IMR-90 (cell line): ENCODE results near the gene FIBCD1. TPM values are rescaled to one million over a fixed set of nuclear protein-coding genes. Genes with fewer than 3 reads are reported as not detected.

Experiments
- ATAC-seq: fragments of 200-7000 bp; cut with Tn5 transposase; 2 replicates; pipeline ENCODE4 v1.9.1; 2020; ENCODE audit warnings: low read depth, mild to moderate bottlenecking, moderate library complexity
- BruUV-seq: library from RNA; stranded (reverse); fragments of 400-500 nt; replicated peaks from 2 replicates; lab custom pipeline; 2021; lab: Mats Ljungman, UMichigan
- CTCF ChIA-PET: fragments of 300-600 bp; formaldehyde crosslinking; extraction: SDS; loops from one replicate; lab custom pipeline; 2021; ENCODE audit warnings: antibody characterized with exemption; lab: Yijun Ruan, JAX
- POLR2A ChIA-PET: fragments of 300-600 bp; sonication (Branson Sonifier 250); formaldehyde crosslinking; loops from one replicate; lab custom pipeline; 2022; ENCODE audit warnings: antibody characterized with exemption; ENCODE audit not compliant: unreplicated experiment; lab: Charles Lee
- DNase-seq: peaks from one replicate; pipeline ENCODE4 v3.0.0; 2013
- H2AFZ ChIP-seq: replicated peaks from 2 replicates; pipeline ENCODE3; 2013; ENCODE audit warnings: low read length, mild to moderate bottlenecking; ENCODE audit not compliant: poor library complexity
- H2AK5ac ChIP-seq: 2 replicates; pipeline ENCODE4 v1.6.1; 2013; ENCODE audit warnings: low read depth, low read length, inconsistent platforms
- H2AK9ac ChIP-seq: replicated peaks from 2 replicates; pipeline ENCODE3; 2013; ENCODE audit warnings: mild to moderate bottlenecking, low read depth, low read length, moderate library complexity; ENCODE audit not compliant: poor library complexity
- H2BK120ac ChIP-seq: 2 replicates; pipeline ENCODE4 v1.6.1; 2013; ENCODE audit warnings: low read depth, low read length, inconsistent platforms
- H2BK15ac ChIP-seq: 3 replicates; pipeline ENCODE4 v1.6.1; 2013; ENCODE audit warnings: low read depth, low read length, inconsistent platforms
- H2BK20ac ChIP-seq: 2 replicates; pipeline ENCODE4 v1.6.1; 2013; ENCODE audit warnings: low read depth, mild to moderate bottlenecking, inconsistent platforms, low read length, moderate library complexity
- H2BK5ac ChIP-seq: 2 replicates; pipeline ENCODE4 v1.6.1; 2013; ENCODE audit warnings: mild to moderate bottlenecking, low read depth, low read length, inconsistent platforms; ENCODE audit not compliant: poor library complexity, severe bottlenecking
- H3K14ac ChIP-seq: replicated peaks from 2 replicates; pipeline ENCODE4 v1.6.1; 2013; ENCODE audit warnings: low read depth, low read length, inconsistent platforms
- H3K18ac ChIP-seq: 2 replicates; pipeline ENCODE4 v1.6.1; 2013; ENCODE audit warnings: low read depth, low read length, control low read depth
- H3K23ac ChIP-seq: 2 replicates; pipeline ENCODE4 v1.6.1; 2013; ENCODE audit warnings: low read depth, low read length, inconsistent platforms
- H3K27ac ChIP-seq: 2 replicates; pipeline ENCODE4 v1.5.1; 2013; ENCODE audit warnings: mild to moderate bottlenecking, control low read depth, low read length; ENCODE audit not compliant: insufficient read depth
- H3K27me3 ChIP-seq: 2 replicates; pipeline ENCODE4 v1.6.1; 2013; ENCODE audit warnings: low read length; ENCODE audit not compliant: control insufficient read depth, insufficient read depth
- H3K36me3 ChIP-seq: 2 replicates; pipeline ENCODE4 v1.6.1; 2013; ENCODE audit warnings: low read length, mixed read lengths; ENCODE audit not compliant: control insufficient read depth, insufficient read depth
- H3K4ac ChIP-seq: 2 replicates; pipeline ENCODE4 v1.6.1; 2013; ENCODE audit warnings: low read depth, low read length, inconsistent platforms
- H3K4me1 ChIP-seq: 2 replicates; pipeline ENCODE4 v1.6.1; 2013; ENCODE audit warnings: low read length, mixed read lengths; ENCODE audit not compliant: control insufficient read depth, insufficient read depth
- H3K4me2 ChIP-seq: 2 replicates; pipeline ENCODE4 v1.6.1; 2013; ENCODE audit warnings: low read depth, mild to moderate bottlenecking, control low read depth, low read length, moderate library complexity
- H3K4me3 ChIP-seq: 2 replicates; pipeline ENCODE4 v1.5.1; 2013; ENCODE audit warnings: low read depth, mild to moderate bottlenecking, control low read depth, low read length, moderate library complexity; ENCODE audit not compliant: insufficient read depth
- H3K56ac ChIP-seq: 2 replicates; pipeline ENCODE4 v1.6.1; 2013; ENCODE audit warnings: low read length, inconsistent platforms; ENCODE audit not compliant: insufficient read depth; ENCODE audit errors: extremely low read depth
- H3K79me1 ChIP-seq, 2 experiments: 2 replicates each; pipeline ENCODE4 v1.6.1; 2013; ENCODE audit warnings: low read length in 2 of 2, inconsistent platforms in 1 of 2, low read depth in 1 of 2
- H3K9ac ChIP-seq: 2 replicates; pipeline ENCODE4 v1.6.1; 2013; ENCODE audit warnings: low read depth, low read length, control low read depth
- H3K9me1 ChIP-seq: 2 replicates; pipeline ENCODE4 v1.6.1; 2013; ENCODE audit warnings: low read length, inconsistent platforms; ENCODE audit not compliant: insufficient read depth
- H3K9me3 ChIP-seq: 2 replicates; pipeline ENCODE4 v1.6.1; 2013; ENCODE audit warnings: low read length; ENCODE audit not compliant: control insufficient read depth, insufficient read depth
- H4K20me1 ChIP-seq: 2 replicates; pipeline ENCODE4 v1.6.1; 2013; ENCODE audit warnings: low read length, inconsistent platforms; ENCODE audit not compliant: insufficient read depth
- H4K5ac ChIP-seq: 2 replicates; pipeline ENCODE4 v1.6.1; 2013; ENCODE audit warnings: mild to moderate bottlenecking, low read depth, low read length, control low read depth
- H4K8ac ChIP-seq, 2 experiments: 2 replicates each; pipeline ENCODE4 v1.6.1; 2013; ENCODE audit warnings: low read depth in 2 of 2, low read length in 2 of 2, control low read depth in 1 of 2, inconsistent platforms in 1 of 2
- H4K91ac ChIP-seq: 2 replicates; pipeline ENCODE4 v1.6.1; 2013; ENCODE audit warnings: low read depth, low read length, inconsistent platforms; ENCODE audit not compliant: insufficient read depth
- CHD1 ChIP-seq: IDR thresholded peaks from 2 replicates; pipeline ENCODE4 v1.6.1; 2012; ENCODE audit warnings: low read depth, low read length, improper control_type of control experiment
- FOS ChIP-seq: fragments of 150-350 bp; IDR thresholded peaks from 2 replicates; pipeline ENCODE4 v1.6.1; 2016; ENCODE audit warnings: low read depth, low read length
- MAFK ChIP-seq: IDR thresholded peaks from 2 replicates; pipeline ENCODE4 v1.6.1; 2012; ENCODE audit warnings: low read depth, low read length, improper control_type of control experiment
- MXI1 ChIP-seq: IDR thresholded peaks from 2 replicates; pipeline ENCODE4 v1.6.1; 2012; ENCODE audit warnings: low read depth, mild to moderate bottlenecking, low read length, moderate library complexity, borderline replicate concordance
- POLR2A ChIP-seq: IDR thresholded peaks from 2 replicates; pipeline ENCODE4 v1.6.1; 2012; ENCODE audit warnings: mild to moderate bottlenecking, low read depth, low read length
- RAD21 ChIP-seq: IDR thresholded peaks from 2 replicates; pipeline ENCODE4 v1.6.1; 2012; ENCODE audit warnings: low read length, improper control_type of control experiment
- WGBS, 2 experiments: methylation state at CpG; one replicate each; pipeline versions ENCODE4 v1.1.5 to v1.1.7; 2013; ENCODE audit warnings: missing lambda C conversion rate in 2 of 2; ENCODE audit not compliant: insufficient read length in 1 of 2; ENCODE audit errors: extremely low coverage in 2 of 2; 5-methylcytosine and 5-hydroxymethylcytosine counted together
- dilution Hi-C: fragments of 300-500 bp; cut with HindIII; formaldehyde crosslinking; loops from one replicate; pipeline ENCODE4 v1.14.3; 2018; ENCODE audit warnings: low sequenced_read_pairs; ENCODE audit not compliant: unreplicated experiment
- in situ Hi-C: fragments of 300-500 bp; cut with MboI; formaldehyde crosslinking; loops from 3 replicates; pipeline ENCODE4 v1.14.3; 2019; ENCODE audit warnings: low sequenced_read_pairs, inconsistent platforms, mixed read lengths
- intact Hi-C: fragments of 100-400 bp; cut with micrococcal nuclease; formaldehyde crosslinking; loops from 2 replicates; pipeline ENCODE4 v1.10.0; 2022
- polyA plus RNA-seq, 3 experiments: library from polyadenylated mRNA; depleted of rRNA; stranded (reverse); fragments of >200 nt; gene quantifications; 2 replicates each; pipeline ENCODE4 v1.2.3, GENCODE V29; 2012; ENCODE audit warnings: low replicate concordance in 1 of 3
- total RNA-seq: library from RNA; depleted of rRNA; stranded (reverse); fragments of >200 nt; gene quantifications from 2 replicates; pipeline ENCODE4 v1.2.3, GENCODE V29; 2012
- TF ChIP-seq, protein P1 (sequence below): fragments of 150-350 bp; IDR thresholded peaks from 2 replicates; pipeline ENCODE4 v1.6.1; 2017; ENCODE audit warnings: mild to moderate bottlenecking, antibody characterized with exemption, low read length, low read depth
- TF ChIP-seq, protein P2 (sequence below): conservative IDR thresholded peaks from 2 replicates; pipeline ENCODE4 v1.5.1; 2012; ENCODE audit warnings: mild to moderate bottlenecking, low read depth, low read length, improper control_type of control experiment

Gene FIBCD1
- total and polyA plus RNA-seq, 2 of the 4 experiments (the other 2 are of a cell fraction) = 1.1 to 10.1 TPM

DNA sequence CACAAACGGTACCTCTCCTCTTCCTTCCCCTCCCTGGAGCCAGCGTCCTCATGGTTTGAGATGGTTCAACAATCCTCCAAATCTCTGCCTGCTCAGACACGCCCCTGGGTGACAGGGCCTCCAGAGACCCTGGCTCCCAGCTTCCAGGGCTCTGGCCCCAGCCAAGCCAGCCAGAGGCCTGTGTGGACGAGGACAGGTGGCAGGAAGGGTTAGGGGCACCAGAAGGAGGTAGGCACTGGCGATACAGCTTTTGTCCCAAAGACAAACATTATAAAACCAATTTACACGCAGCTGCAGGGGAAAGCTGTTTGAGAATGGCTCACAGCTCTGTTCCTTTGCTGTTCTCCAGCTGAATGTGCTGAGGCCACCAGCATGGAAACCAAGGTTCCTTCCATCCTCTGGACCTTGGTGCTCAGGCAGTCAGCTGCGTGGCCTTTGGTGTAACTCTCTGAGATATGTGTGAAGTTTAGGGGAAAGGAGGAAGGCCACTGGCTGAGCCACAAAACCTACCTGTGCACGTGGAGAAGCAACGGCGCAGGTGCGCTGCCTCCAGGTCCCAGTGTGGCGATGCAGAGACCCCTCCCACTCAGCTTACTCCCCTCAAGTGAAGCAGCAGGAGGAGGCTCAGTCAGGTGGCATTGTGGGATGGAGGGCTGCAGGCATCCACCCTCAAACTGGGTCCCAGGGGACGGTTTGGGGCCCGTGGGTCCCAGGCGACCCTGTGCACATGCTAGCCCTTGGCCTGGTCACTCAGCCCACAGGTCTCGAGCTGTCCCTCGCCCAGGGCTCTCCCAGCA is 38.1 kb downstream of the FIBCD1 start:
- no peak overlapping the region for H3K23ac ChIP-seq
- no peak overlapping the region for H2BK15ac ChIP-seq
- ChIA-PET CTCF (no interaction called here), POLR2A (no interaction called here)
- H3K4me1 ChIP-seq = no peaks in the 10 kb centered on the region
- no peak overlapping the region for H4K91ac ChIP-seq
- no peaks in the 10 kb centered on the region for H3K79me1 ChIP-seq
- DNase-seq = no peak
- H3K4me3 ChIP-seq = no peak overlapping the region
- TF ChIP-seq FOS (no peak), RAD21 (no peak), POLR2A (0 out of 2 replicates have a peak, but pooled peaks have one; percentile 12), MXI1 (no peak), MAFK (no peak), CHD1 (no peak)
- TF ChIP-seq, protein P1, sequence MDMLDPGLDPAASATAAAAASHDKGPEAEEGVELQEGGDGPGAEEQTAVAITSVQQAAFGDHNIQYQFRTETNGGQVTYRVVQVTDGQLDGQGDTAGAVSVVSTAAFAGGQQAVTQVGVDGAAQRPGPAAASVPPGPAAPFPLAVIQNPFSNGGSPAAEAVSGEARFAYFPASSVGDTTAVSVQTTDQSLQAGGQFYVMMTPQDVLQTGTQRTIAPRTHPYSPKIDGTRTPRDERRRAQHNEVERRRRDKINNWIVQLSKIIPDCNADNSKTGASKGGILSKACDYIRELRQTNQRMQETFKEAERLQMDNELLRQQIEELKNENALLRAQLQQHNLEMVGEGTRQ = no peak
- TF ChIP-seq, protein P2, sequence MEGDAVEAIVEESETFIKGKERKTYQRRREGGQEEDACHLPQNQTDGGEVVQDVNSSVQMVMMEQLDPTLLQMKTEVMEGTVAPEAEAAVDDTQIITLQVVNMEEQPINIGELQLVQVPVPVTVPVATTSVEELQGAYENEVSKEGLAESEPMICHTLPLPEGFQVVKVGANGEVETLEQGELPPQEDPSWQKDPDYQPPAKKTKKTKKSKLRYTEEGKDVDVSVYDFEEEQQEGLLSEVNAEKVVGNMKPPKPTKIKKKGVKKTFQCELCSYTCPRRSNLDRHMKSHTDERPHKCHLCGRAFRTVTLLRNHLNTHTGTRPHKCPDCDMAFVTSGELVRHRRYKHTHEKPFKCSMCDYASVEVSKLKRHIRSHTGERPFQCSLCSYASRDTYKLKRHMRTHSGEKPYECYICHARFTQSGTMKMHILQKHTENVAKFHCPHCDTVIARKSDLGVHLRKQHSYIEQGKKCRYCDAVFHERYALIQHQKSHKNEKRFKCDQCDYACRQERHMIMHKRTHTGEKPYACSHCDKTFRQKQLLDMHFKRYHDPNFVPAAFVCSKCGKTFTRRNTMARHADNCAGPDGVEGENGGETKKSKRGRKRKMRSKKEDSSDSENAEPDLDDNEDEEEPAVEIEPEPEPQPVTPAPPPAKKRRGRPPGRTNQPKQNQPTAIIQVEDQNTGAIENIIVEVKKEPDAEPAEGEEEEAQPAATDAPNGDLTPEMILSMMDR = no peak
- no peak overlapping the region for H2AK5ac ChIP-seq
- H3K18ac ChIP-seq = no peak overlapping the region
- H3K4ac ChIP-seq = no peak overlapping the region
- WGBS, 2 experiments = 53% methylated on average over 3 of the region's 17 CpGs; no CpG with 5 or more reads in 1 of the 2 experiments
- H3K27me3 ChIP-seq = peaks cover 2% of the 10 kb centered on the region; the same call in 1 of the 2 replicates
- H4K5ac ChIP-seq = no peak overlapping the region
- H3K4me2 ChIP-seq = no peak overlapping the region
- no peak overlapping the region for H4K8ac ChIP-seq
- H2AFZ ChIP-seq = peak overlapping the region; percentile 23
- no TSS peak for BruUV-seq
- dilution Hi-C loops (no loop called here), in situ Hi-C loops (no loop called here), intact Hi-C loops (no loop called here)
- no peak overlapping the region for H2BK120ac ChIP-seq
- ATAC-seq = no peak
- H3K56ac ChIP-seq = no peak overlapping the region
- no peak overlapping the region for H3K27ac ChIP-seq
- no peaks in the 10 kb centered on the region for H3K36me3 ChIP-seq
- no peak overlapping the region for H3K9ac ChIP-seq
- H3K9me1 ChIP-seq = no peaks in the 10 kb centered on the region
- no peak overlapping the region for H3K14ac ChIP-seq
- no peak overlapping the region for H2BK5ac ChIP-seq
- H2AK9ac ChIP-seq = no peak overlapping the region
- H4K20me1 ChIP-seq = peaks cover 7% of the 10 kb centered on the region; the same call in 1 of the 2 replicates
- H2BK20ac ChIP-seq = no peak overlapping the region
- H3K9me3 ChIP-seq = peaks cover 2% of the 10 kb centered on the region; the same call in 1 of the 2 replicates
